ENCODE measurements around the gene CLNK.

GRCh38 chr4:10713591-10713990, 29.0 kb upstream of the CLNK start:
- no peak for TF ChIP-seq EP300 (IDR thresholded peaks at IDR 0.05)
- no peak for TF ChIP-seq POLR2A (IDR thresholded peaks at IDR 0.05)
- TF ChIP-seq CTCF (IDR thresholded peaks at IDR 0.05), result no peak
